SK-N-MC (cell line): ENCODE data around the gene C1QTNF6.

Experiments
- DNase-seq: peaks from one replicate; pipeline ENCODE4 v3.0.0-alpha.2; 2011; ENCODE audit warnings: low read depth, low spot score
- H3K27ac ChIP-seq: fragments of 200-600 bp; sonication (generic); 2 replicates; pipeline ENCODE4 v1.5.1; 2016; ENCODE audit warnings: mixed run types
- H3K36me3 ChIP-seq: fragments of 200-600 bp; sonication (generic); 2 replicates; pipeline ENCODE4 v1.6.1; 2017; ENCODE audit warnings: antibody characterized with exemption, low read length, mixed read lengths; ENCODE audit not compliant: insufficient read depth
- H3K4me3 ChIP-seq: fragments of 200-600 bp; sonication (generic); 2 replicates; pipeline ENCODE4 v1.5.1; 2016
- H3K9ac ChIP-seq: fragments of 200-600 bp; sonication (generic); 2 replicates; pipeline ENCODE4 v1.8.0; 2017; ENCODE audit warnings: mixed run types, mixed read lengths; ENCODE audit not compliant: insufficient read length
- H3K9me3 ChIP-seq: fragments of 200-600 bp; sonication (generic); 2 replicates; pipeline ENCODE4 v1.6.1; 2017; ENCODE audit warnings: low read depth, mild to moderate bottlenecking, antibody characterized with exemption, low read length, moderate library complexity, mixed read lengths
- EZH2 ChIP-seq: fragments of 200-600 bp; sonication (generic); IDR thresholded peaks from one replicate; pipeline ENCODE4 v1.6.1; 2017; ENCODE audit warnings: antibody characterized with exemption
- FOXP2 ChIP-seq: optimal IDR thresholded peaks from 2 replicates; pipeline ENCODE3; 2011; ENCODE audit warnings: mild to moderate bottlenecking, moderate library complexity; ENCODE audit not compliant: insufficient read depth; ENCODE audit errors: extremely low read length, control extremely low read depth
- POLR2AphosphoS5 ChIP-seq: IDR thresholded peaks from 2 replicates; pipeline ENCODE4 v1.6.1; 2012; ENCODE audit warnings: mild to moderate bottlenecking, low read depth, low read length, borderline replicate concordance

C1QTNF6 gene

DNA sequence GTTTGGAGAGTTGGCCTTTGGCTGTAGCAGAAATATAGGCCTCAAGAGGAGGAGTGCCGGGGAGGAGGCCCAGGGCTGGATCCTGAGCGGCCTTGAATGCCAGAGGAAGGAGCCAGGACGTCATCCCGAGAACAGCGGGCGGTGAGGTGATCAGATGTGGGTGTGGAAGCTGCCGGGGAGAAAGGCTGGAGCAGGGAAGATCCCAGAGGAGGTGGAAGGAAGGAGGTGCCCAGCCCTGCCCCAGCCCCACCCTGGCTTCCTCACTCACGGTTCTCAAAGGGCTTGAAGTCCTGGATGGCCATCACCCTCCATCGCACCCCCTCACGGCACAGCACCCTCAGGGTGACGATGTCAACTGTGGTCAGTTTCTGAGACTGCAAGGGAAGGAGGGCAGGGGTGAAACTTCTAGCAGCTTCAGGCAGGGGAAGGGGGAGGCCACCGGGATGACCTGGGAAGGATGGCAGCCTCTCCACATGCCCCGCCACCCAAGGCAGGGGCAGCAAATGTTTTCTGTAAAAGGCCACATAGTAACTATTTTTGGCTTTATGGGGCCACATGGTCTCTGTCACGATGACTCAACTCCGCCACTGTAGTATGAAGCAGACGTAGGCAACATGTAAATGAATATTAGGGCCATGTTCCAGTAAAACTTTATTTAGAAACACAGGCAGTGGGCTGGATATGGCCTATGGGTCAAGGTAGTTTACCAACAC is 49.0 kb downstream of the C1QTNF6 start:
- no peak overlapping the region for H3K4me3 ChIP-seq
- H3K36me3 ChIP-seq = no peaks in the 10 kb centered on the region
- no peak overlapping the region for H3K27ac ChIP-seq
- no peak overlapping the region for H3K9ac ChIP-seq
- no peak for TF ChIP-seq FOXP2
- no peak for TF ChIP-seq EZH2
- TF ChIP-seq POLR2AphosphoS5 = no peak
- H3K9me3 ChIP-seq = no peaks in the 10 kb centered on the region
- DNase-seq = no peak

DNA sequence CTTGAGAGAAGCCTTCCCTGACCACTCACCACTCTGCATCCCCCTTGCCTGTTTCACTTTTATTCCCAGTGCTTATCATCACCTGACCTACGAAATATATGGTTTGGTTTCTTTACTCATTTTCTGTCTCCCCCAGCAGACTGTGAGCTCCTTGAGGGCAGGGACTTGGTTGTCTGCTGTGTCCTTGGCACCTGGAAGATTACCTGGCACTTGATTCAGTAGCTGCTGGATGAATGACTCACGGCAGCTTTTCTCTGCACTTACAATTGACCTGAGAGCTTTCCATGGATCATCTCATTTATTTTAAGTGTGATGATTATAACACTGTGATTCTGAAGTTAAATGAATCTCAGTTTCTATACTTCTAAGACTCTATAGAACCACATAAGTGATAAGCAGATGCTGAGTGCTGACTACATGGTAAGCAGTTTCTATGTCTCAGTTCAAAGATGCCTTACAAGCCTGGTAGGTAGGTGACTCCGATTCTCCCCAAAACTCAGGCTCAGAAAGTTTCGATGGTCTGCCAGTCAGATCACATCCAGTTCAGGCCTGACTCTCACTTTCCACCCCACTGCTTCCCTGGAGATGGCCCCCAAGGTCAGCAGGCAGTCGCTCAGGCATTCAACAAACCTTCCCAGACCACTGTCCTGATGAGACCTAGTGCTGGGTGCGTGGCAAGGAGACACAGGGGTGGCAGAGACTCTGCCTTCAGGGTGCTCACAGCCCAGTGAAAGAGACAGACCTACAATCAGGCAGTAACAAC is 50.0 kb downstream of the C1QTNF6 start:
- TF ChIP-seq EZH2 (no peak), POLR2AphosphoS5 (no peak), FOXP2 (no peak)
- Histone ChIP-seq H3K4me3 (no peak overlapping the region), H3K9ac (no peak overlapping the region), H3K27ac (no peak overlapping the region), H3K36me3 (no peaks in the 10 kb centered on the region), H3K9me3 (no peaks in the 10 kb centered on the region)
- DNase-seq = no peak

DNA sequence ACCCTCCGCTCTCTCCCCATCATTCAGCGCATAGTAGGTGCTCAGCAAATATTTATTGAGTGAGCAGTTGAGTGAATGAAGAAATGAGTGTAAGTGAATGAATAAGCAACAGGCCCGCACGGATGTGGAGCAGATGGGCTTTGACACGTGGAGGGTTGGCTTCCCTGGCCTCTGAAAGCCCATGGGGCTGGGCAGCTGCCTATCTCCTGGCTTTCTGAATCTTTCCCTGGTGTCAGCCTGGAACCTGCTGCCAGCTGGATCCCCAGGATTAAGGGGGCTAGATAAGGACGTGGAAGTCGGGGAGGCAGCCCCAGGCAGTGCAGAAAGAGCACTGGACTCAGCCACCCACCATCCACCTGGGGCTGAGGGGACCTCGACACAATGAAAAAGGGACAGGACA is 50.9 kb downstream of the C1QTNF6 start:
- no peak for DNase-seq
- no peaks in the 10 kb centered on the region for H3K36me3 ChIP-seq
- H3K9me3 ChIP-seq = no peaks in the 10 kb centered on the region
- H3K9ac ChIP-seq = no peak overlapping the region
- H3K4me3 ChIP-seq = no peak overlapping the region
- H3K27ac ChIP-seq = no peak overlapping the region
- TF ChIP-seq FOXP2 = no peak
- no peak for TF ChIP-seq POLR2AphosphoS5
- TF ChIP-seq EZH2 = no peak

DNA sequence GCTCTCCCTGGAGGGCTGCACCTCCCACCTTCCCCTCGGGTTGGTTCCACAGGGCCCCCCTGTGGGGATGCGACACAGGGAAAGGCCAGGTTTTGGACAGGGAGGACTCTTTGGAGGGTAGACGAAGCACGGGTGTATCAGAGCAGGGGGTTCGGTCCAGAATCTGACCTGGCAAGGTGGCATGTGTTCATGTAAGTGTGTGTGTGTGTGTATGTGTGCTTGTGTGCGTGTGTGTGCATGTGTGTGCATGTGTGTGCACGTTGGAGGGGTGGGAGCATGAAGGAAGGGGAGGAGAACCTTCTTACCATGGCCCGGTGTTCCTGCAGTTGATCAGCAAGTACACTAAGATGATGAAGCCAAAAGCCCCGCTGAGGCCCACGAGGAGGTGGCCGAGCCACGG is 53.0 kb downstream of the C1QTNF6 start:
- H3K9ac ChIP-seq = no peak overlapping the region
- TF ChIP-seq POLR2AphosphoS5 = no peak
- TF ChIP-seq FOXP2 = no peak
- TF ChIP-seq EZH2 = no peak
- no peak for DNase-seq
- H3K36me3 ChIP-seq = no peaks in the 10 kb centered on the region
- no peaks in the 10 kb centered on the region for H3K9me3 ChIP-seq
- H3K4me3 ChIP-seq = no peak overlapping the region
- no peak overlapping the region for H3K27ac ChIP-seq

DNA sequence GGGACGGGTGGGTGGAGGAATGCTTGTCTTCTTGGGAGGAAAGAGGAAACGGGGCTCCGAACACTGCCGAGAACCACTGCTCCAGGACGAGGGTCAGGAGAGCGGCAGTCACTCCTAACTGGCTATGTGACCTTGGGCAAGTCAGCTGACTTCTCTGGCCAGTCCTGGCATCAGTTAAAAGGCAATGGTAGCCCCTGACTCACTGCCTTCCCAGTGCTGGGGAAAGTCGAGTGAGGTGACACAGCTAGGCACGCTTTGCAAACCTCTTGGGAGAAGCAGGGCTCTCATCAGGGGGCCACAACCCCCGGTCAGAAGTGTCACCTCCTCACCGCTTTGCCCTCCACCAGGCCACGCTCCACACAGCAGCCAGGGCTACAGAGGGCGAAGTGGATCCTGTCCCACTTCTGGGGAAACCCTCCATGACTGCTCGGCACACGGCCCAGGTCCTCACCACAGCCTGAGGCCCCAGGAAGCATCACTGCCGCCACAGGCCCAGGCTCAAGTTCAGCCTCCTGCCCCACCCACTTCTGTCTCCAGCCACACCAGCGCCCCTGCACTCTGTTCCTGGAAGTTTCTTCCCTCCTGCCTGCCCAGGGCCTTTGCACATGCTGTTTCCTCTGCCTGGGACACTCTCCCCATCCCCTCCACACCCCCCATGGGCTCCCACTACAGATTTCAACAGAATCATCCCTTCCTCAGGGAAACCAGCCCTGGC is 54.6 kb downstream of the C1QTNF6 start:
- TF ChIP-seq EZH2 = no peak
- TF ChIP-seq FOXP2 = no peak
- no peak for TF ChIP-seq POLR2AphosphoS5
- H3K27ac ChIP-seq = no peak overlapping the region
- H3K4me3 ChIP-seq = no peak overlapping the region
- no peak overlapping the region for H3K9ac ChIP-seq
- no peak for DNase-seq
- H3K36me3 ChIP-seq = no peaks in the 10 kb centered on the region
- no peaks in the 10 kb centered on the region for H3K9me3 ChIP-seq

DNA sequence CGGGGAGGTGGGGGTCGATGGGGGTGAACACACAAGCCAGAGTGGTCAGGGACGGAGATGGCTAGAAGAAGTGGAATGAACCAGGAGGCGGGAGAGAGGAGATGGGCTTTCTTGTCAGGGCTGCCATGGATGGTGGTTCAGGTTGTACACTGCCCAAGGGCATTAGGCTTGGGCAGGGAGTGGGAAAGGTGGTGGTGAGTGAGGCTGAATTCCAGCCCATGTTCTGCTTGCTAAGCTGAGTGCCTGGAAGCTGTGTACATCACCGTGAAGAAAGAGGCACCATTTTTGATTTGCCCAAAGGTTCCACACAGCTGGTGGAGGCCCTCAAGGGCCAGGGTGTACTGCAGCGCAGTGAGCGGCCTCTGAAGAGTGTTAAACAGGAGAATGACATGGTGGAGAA is 55.3 kb downstream of the C1QTNF6 start:
- H3K36me3 ChIP-seq = no peaks in the 10 kb centered on the region
- no peak overlapping the region for H3K27ac ChIP-seq
- H3K9me3 ChIP-seq = no peaks in the 10 kb centered on the region
- DNase-seq = no peak
- H3K9ac ChIP-seq = no peak overlapping the region
- H3K4me3 ChIP-seq = no peak overlapping the region
- TF ChIP-seq EZH2 (no peak), POLR2AphosphoS5 (no peak), FOXP2 (no peak)
